HS-27A (cell line): ENCODE data around the gene LRP1B.
A peak's percentile ranks its signal among the peaks of the same experiment; 100 is the strongest.

Source experiments
- DNase-seq: peaks from one replicate; pipeline ENCODE4 v3.0.0-alpha.2; 2012; ENCODE audit warnings: low read depth, missing footprints

The LRP1B gene

GRCh38 chr2:140905083-140905781, 1225.6 kb downstream of the LRP1B start:
- no peak for DNase-seq

DNA sequence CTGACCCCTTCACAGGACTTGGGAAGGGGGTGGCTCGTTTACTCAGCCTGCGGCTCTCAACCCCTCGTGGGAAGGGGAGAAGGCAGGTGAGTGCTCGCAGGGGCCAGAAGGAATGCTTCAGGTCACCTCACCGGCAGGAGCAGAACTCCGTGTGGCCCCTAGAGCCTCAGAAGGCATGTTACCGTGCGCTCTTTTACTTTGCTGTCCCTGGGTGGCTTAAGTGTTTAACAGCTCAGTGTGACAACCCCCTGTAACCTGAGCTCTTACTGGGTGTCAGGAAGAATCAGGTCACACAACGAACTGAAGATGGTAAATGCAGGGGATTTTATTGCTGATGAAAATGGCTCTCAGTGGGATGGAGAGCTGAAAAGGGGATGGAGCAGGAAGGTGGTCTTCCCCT, 1235.4 kb downstream of the LRP1B start:
- DNase-seq: no peak

GRCh38 chr2:140893685-140894084, 1237.1 kb downstream of the LRP1B start:
- peak; percentile 31 for DNase-seq

- no peak for DNase-seq
Observed at GRCh38 chr2:140892911-140893637, 1237.7 kb downstream of the LRP1B start.

- no peak for DNase-seq
Observed at GRCh38 chr2:140892436-140892835, 1238.4 kb downstream of the LRP1B start.

DNA sequence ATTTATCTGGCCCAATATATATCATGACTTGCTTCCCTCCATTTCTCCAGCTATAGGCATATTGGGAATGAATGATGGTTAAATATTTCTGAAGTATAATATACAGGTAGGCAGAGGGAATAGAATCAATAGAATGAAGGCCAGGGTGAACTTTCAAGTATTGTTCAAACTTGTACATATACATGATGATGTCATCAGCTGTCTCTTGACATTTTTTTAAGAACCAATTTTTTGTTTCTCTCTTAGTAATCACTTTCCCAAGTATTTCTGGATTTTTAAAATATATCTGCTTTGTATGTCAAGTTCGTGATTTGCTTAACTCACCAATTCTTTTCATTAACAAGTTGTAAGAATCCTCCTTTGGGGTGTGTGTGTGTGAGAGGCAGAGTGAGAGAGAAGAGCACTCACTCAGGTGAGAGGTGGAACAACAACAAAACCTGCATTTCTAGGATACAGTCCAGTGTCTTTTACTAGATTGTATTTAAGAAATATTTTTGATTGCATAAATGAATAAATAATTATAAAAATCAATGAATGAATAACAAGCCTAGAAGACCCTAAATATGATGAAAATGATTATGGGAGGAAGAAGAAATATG, 1239.1 kb downstream of the LRP1B start:
- no peak for DNase-seq

GRCh38 chr2:140882671-140883620, 1247.9 kb downstream of the LRP1B start:
- DNase-seq: no peak

DNA sequence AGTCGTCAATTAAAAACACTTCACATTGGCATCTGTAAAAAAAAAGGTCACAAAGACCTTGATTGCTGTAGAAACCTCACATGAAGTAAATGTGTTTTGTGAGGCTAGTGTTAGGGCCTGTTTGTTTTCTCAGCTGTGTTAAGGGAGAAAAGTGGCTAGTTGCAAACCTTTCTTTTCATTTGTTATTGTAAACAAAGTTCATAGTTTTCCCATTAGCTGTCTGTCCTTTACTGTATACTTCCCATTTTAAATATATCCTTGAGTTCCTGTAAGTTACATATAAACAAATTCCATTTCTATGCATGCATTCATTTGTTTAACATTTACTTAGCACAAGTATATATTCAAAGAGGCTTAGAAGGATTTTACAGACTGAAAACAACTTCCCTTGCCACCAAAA, 1250.2 kb downstream of the LRP1B start:
- no peak for DNase-seq

GRCh38 chr2:140876015-140876414, 1254.8 kb downstream of the LRP1B start:
- DNase-seq: no peak

DNA sequence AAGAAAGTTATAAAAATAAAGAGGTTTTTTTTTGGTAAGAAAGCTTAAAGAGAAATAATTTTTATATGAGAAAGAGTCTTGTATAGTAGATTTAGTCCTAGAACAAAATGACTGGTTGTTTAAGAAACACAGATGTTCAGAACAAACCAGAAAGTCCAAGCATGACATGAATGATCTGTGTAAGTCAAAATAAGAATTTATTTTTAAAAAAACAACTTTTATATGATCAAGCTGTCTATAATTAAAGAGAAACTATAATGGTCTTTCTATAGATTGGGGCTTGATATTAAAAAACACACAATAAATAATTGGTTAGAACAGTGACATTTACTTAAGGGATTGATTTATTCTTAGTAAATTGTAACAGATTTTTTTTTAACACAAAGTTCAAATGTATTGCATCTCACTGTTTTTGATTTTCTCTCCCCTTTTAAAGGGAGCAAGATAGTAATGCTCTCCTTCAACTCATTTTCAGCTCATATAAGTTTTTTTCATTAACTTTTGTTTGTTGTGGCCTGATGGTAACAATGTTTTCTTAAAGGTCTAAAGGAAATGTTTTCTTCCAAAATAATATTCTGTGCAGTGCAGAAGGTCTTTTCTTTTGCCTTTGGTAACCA, 1256.8 kb downstream of the LRP1B start:
- no peak for DNase-seq

DNA sequence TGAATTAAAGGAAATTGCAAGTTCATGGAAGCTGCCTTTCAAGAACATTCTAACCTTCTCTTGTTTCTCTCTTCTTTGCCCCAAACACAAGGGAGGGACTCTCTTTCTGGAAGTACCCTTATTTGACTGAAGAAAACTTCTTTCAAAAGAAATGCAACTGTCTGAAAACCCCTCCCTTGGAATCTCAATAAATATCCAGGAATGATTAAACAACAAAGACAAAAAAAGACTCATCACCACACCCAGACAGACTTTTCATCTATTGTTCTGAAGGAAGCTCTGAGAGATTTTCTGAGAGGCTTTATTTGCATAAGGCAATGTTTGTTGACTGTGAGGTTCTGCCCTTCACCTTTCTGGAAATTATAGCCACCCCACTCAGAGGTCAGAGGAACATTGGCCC, 1260.9 kb downstream of the LRP1B start:
- no peak for DNase-seq

GRCh38 chr2:140869107-140869506, 1261.7 kb downstream of the LRP1B start:
- no peak for DNase-seq

DNA sequence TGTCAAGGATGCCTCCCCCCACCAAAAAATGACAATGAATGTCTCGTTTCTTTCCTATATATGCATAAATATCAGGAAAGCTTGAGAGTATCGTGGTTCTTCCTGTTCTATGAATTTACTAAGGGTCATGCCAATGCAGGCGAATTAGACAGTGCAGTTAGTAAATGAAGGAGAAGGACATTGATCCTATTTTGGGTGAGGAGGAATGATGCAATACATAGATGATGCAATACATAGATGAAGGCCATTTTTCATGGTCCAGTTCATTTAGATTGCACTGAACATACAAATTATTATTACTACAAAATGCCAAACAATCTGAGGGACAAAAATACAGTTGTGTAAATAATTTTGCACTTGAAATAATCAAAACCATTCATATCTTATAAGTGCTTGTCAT, 1265.0 kb downstream of the LRP1B start:
- DNase-seq: no peak

DNA sequence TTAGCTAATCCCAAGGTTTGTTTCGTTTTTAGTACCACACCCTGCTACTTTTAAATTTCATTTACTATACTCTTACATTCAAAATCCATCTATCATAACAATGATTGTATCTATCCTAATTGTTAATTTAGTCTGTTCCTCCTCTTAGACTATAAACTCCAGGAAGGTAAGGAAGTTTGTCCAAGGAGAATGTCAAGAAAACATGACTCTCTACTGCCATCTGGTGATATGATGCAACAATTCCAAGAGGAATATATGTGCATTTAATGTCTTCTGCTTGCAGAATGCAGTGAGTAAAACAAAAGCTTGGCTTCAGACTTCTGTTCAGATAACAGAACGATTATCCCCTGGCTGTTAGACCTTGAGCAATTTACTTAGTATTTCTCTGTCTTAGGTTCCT, 1267.1 kb downstream of the LRP1B start:
- DNase-seq: peak; percentile 33

DNA sequence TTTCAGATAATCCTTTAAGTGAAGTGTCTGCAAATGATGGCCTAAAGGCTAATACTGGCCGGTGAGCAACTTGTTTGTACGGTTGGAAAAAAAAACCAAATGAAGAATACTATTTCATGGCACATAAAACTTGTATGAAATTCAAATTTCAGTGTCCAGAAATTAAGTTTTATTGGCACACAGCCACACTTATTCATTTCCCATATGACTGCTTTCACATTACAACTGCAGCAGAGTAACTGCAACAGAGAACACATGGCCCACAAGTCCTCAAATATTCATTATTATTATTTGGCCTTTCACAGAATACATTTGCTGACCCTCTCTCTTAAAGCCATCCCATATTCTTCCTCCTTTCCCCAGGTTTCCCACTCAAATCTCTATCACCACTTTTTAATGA, 1268.6 kb downstream of the LRP1B start:
- no peak for DNase-seq

- DNase-seq: no peak
Observed at GRCh38 chr2:140861666-140862065, 1269.2 kb downstream of the LRP1B start.

GRCh38 chr2:140855471-140855870, 1275.3 kb downstream of the LRP1B start:
- DNase-seq: no peak

DNA sequence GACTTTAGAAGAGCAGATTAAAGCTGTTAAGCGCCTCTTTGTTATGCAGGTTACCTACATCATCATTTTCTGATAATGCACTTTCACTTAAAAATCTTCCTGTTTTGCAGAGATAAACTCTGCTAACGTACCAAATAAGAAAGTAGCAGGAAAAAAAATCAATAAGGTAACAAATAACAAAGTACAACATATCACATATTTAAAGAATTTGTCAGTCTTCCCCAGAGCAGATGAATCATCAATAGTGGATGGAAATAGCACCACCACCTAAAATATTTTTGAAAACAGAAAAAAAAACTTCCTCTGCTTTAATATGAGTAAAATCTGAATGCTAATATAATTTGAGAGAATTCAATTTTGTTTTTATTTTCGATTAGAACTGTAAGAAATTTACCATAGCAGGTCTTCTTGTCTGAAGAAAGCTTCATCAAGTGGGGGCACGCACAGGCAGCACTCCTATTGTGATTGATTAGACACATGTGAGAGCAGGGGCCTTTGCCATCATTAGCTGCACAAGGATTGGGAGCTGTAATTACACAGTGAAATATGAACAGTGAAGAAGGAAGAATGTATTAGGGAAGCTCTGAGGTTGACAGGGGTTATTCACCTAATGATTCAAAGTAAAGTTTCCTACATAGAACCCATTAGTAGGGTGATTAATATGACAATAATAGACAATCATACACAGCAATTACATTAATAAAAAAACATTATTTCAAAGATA, 1279.4 kb downstream of the LRP1B start:
- no peak for DNase-seq

GRCh38 chr2:140843186-140843585, 1287.6 kb downstream of the LRP1B start:
- DNase-seq: no peak

- DNase-seq: no peak
Observed at GRCh38 chr2:140842110-140842509, 1288.7 kb downstream of the LRP1B start.

- no peak for DNase-seq
Observed at GRCh38 chr2:140841141-140841540, 1289.7 kb downstream of the LRP1B start.
